GM12875 (cell line): Measurements from ENCODE around the gene PHLDB3.
"Not testable (repeated sequence)": the region's sequence is repeated elsewhere in the genome, so short reads cannot be mapped to it uniquely, and the experiment has no call there.

Experiments
- H3K4me3 ChIP-seq: one replicate; pipeline ENCODE4 v1.5.1; 2011; ENCODE audit warnings: low read depth, low read length, control low read depth
- CTCF ChIP-seq: IDR thresholded peaks from 2 replicates; pipeline ENCODE4 v1.5.1; 2011; ENCODE audit warnings: low read depth, mild to moderate bottlenecking, control low read depth, inconsistent platforms, low read length, moderate library complexity, borderline replicate concordance; ENCODE audit not compliant: insufficient read depth

Gene PHLDB3

GRCh38 chr19:43518051-43518450, 13.5 kb upstream of the PHLDB3 start:
- no peak overlapping the region for H3K4me3 ChIP-seq
- TF ChIP-seq CTCF: no peak

GRCh38 chr19:43512399-43512798, 7.9 kb upstream of the PHLDB3 start:
- not testable (repeated sequence) for H3K4me3 ChIP-seq

- H3K4me3 ChIP-seq: no peak overlapping the region
- no peak for TF ChIP-seq CTCF
These were observed 6.8 kb upstream of the PHLDB3 start for GRCh38 chr19:43511324-43511723.

GRCh38 chr19:43510713-43511112, 6.2 kb upstream of the PHLDB3 start:
- H3K4me3 ChIP-seq: no peak overlapping the region
- TF ChIP-seq CTCF: no peak

GRCh38 chr19:43507880-43508279, 3.3 kb upstream of the PHLDB3 start:
- no peak overlapping the region for H3K4me3 ChIP-seq
- TF ChIP-seq CTCF: no peak

GRCh38 chr19:43506629-43507028, 2.1 kb upstream of the PHLDB3 start:
- no peak overlapping the region for H3K4me3 ChIP-seq
- no peak for TF ChIP-seq CTCF

GRCh38 chr19:43505941-43506340, 1.4 kb upstream of the PHLDB3 start:
- no peak for TF ChIP-seq CTCF
- H3K4me3 ChIP-seq: no peak overlapping the region

GRCh38 chr19:43505186-43505456, 575 bp upstream of the PHLDB3 start:
- no peak overlapping the region for H3K4me3 ChIP-seq
- no peak for TF ChIP-seq CTCF
